Activated CD8-positive, alpha-beta T cell treated with anti-CD3 and anti-CD28 coated beads for 36 hours (primary cell): ENCODE results near the gene DENND2C. TPM values are rescaled to one million over a fixed set of nuclear protein-coding genes. Genes with fewer than 3 reads are reported as not detected.

Experiments used
- ATAC-seq: fragments of 200-7000 bp; cut with Tn5 transposase; one replicate; pipeline ENCODE4 v1.10.0; 2021; ENCODE audit warnings: mild to moderate bottlenecking, moderate library complexity
- CTCF ChIA-PET: fragments of 350-600 bp; sonication (Branson Sonifier 250); formaldehyde crosslinking; loops from one replicate; lab custom pipeline; 2021; ENCODE audit warnings: antibody characterized with exemption; lab: Charles Lee
- POLR2A ChIA-PET: fragments of 350-600 bp; sonication (Branson Sonifier 250); formaldehyde crosslinking; loops from one replicate; lab custom pipeline; 2021; ENCODE audit warnings: antibody characterized with exemption; lab: Charles Lee
- DNase-seq: peaks from one replicate; pipeline ENCODE4 v3.0.0-alpha.2; 2020
- H3K27ac Mint-ChIP-seq: one replicate; pipeline ENCODE4 v1.8.0; 2021; ENCODE audit warnings: mild to moderate bottlenecking, mixed read lengths
- H3K27me3 Mint-ChIP-seq: one replicate; pipeline ENCODE4 v1.8.0; 2021; ENCODE audit warnings: mixed read lengths
- H3K36me3 Mint-ChIP-seq: one replicate; pipeline ENCODE4 v1.8.0; 2021; ENCODE audit warnings: low read depth, mixed read lengths
- H3K4me1 Mint-ChIP-seq: one replicate; pipeline ENCODE4 v1.8.0; 2021; ENCODE audit warnings: low read depth, mixed read lengths
- H3K4me3 Mint-ChIP-seq: one replicate; pipeline ENCODE4 v1.8.0; 2021; ENCODE audit warnings: mild to moderate bottlenecking, moderate library complexity, mixed read lengths
- H3K9me3 Mint-ChIP-seq: one replicate; pipeline ENCODE4 v1.8.0; 2021; ENCODE audit warnings: mixed read lengths
- intact Hi-C: fragments of 100-400 bp; cut with micrococcal nuclease; formaldehyde crosslinking; loops from one replicate; pipeline ENCODE4 v1.10.0; 2022
- total RNA-seq, 2 experiments: library from RNA; stranded (reverse); gene quantifications; one replicate each; pipeline ENCODE4 v1.2.3, GENCODE V29; 2021
- TF ChIP-seq, protein P1 (sequence below): fragments of 200-600 bp; IDR thresholded peaks from one replicate; pipeline ENCODE4 v1.8.0; 2022; ENCODE audit warnings: antibody characterized with exemption, mild to moderate bottlenecking

DENND2C gene
- total RNA-seq, 2 experiments from 2014 or later = 0.99 to 1.5 TPM

DNA sequence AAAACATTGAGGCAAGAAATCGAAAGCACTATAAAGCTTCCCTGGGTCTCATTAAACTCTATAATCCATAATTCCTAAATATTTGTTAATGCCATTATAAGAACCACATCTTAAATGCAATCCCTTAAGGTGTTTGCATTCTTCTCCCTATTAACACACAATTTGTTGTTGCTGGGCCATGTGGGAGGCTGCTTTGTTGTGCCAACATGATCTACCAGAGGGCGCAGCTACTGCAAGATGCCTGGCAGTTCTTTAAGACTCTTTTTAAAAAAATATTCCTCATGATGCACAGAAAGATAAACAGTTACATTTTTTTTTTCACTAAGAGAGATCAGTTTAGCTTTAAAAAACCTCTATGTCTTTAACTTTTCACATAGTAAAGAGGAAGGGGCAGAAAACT lies 49.4 kb downstream of the DENND2C start:
- Mint-ChIP-seq H3K27ac (no peak overlapping the region), H3K4me1 (no peaks in the 10 kb centered on the region), H3K9me3 (no peaks in the 10 kb centered on the region), H3K4me3 (no peak overlapping the region), H3K27me3 (peaks cover 3% of the 10 kb centered on the region), H3K36me3 (no peaks in the 10 kb centered on the region)
- ATAC-seq (no peak), DNase-seq (no peak)
- intact Hi-C loops = no loop called here
- TF ChIP-seq, protein P1, sequence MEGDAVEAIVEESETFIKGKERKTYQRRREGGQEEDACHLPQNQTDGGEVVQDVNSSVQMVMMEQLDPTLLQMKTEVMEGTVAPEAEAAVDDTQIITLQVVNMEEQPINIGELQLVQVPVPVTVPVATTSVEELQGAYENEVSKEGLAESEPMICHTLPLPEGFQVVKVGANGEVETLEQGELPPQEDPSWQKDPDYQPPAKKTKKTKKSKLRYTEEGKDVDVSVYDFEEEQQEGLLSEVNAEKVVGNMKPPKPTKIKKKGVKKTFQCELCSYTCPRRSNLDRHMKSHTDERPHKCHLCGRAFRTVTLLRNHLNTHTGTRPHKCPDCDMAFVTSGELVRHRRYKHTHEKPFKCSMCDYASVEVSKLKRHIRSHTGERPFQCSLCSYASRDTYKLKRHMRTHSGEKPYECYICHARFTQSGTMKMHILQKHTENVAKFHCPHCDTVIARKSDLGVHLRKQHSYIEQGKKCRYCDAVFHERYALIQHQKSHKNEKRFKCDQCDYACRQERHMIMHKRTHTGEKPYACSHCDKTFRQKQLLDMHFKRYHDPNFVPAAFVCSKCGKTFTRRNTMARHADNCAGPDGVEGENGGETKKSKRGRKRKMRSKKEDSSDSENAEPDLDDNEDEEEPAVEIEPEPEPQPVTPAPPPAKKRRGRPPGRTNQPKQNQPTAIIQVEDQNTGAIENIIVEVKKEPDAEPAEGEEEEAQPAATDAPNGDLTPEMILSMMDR = no peak
- POLR2A ChIA-PET = no interaction called here
- CTCF ChIA-PET = no interaction called here

DNA sequence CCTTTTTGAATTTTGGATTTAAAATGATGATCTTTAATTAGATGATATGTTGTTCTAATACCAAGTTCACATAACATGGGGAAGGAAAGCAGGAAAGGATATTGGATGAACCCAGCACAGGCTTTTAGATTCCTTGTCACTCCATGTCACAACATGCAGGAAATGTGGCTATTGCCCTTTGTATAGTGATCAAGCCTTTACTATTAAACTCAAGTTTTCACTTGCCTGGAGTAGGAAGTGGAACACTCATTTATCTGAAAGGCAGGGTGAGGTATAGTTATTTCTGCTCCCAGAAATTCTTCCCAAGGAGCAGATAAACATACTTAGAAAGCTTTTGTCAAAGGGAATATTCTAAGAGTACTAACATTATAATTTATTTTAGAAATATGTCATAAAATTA lies 51.2 kb downstream of the DENND2C start:
- CTCF ChIA-PET = no interaction called here
- ATAC-seq = no peak
- Mint-ChIP-seq H3K27ac (no peak overlapping the region), H3K36me3 (no peaks in the 10 kb centered on the region), H3K27me3 (peaks cover 3% of the 10 kb centered on the region), H3K9me3 (no peaks in the 10 kb centered on the region), H3K4me3 (no peak overlapping the region), H3K4me1 (no peaks in the 10 kb centered on the region)
- POLR2A ChIA-PET = no interaction called here
- TF ChIP-seq, protein P1 = no peak
- intact Hi-C loops = no loop called here
- no peak for DNase-seq

DNA sequence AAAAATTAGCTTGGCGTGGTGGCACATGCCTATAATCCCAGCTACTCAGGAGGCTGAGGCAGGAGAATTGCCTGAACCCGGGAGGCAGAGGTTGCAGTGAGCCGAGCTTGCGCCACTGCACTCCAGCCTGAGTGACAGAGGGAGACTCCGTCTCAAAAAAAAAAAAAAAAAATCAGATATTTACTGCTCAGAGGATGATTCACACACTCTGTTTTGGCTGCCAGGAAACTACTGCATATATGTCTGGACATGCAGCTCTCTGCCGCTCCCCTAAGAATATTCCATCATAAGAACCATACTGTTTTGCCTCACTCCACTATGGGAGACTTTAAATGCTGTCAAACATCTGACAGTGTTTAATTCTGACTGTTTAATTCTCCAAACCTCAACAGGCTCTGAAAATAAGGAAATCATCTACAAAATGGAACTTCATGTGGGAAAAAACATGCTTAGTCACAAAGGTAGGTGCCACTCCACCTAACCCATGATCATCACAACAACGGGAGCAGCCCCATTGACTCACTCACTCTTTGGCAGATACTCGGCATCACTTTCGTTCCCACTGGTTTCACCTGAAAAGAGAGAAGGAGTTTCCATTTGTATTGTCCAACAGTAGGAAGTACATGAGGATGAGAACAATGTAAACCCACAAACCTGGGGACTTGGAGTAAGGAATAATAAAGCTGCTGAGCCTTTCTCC lies 59.2 kb downstream of the DENND2C start:
- Mint-ChIP-seq H3K4me3 (no peak overlapping the region), H3K9me3 (no peaks in the 10 kb centered on the region), H3K36me3 (no peaks in the 10 kb centered on the region), H3K4me1 (no peaks in the 10 kb centered on the region), H3K27ac (no peak overlapping the region), H3K27me3 (no peaks in the 10 kb centered on the region)
- DNase-seq (no peak), ATAC-seq (no peak)
- ChIA-PET CTCF (no interaction called here), POLR2A (no interaction called here)
- TF ChIP-seq, protein P1 = no peak
- intact Hi-C loops = no loop called here

DNA sequence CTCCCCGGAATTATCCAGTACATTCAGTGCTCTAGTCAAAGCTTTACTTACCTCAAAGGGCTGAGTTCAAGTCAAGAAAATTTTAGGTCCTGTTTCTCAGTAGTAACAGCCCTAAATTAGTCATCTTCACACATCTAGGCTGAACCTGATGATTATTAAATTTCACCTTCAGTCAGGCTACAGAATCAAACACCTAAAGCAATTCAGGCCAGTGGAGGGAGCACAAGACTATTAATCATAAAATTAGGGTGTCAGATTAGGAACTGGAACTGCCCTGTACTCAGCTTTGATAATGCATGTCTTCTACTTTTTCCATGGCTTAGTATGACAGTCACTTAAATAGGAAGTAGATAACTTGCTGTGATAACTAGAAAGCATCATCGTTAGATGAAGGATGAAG lies 60.0 kb downstream of the DENND2C start:
- Mint-ChIP-seq H3K4me3 (no peak overlapping the region), H3K9me3 (no peaks in the 10 kb centered on the region), H3K4me1 (no peaks in the 10 kb centered on the region), H3K27me3 (no peaks in the 10 kb centered on the region), H3K27ac (no peak overlapping the region), H3K36me3 (peaks cover under 1% of the 10 kb centered on the region)
- intact Hi-C loops = no loop called here
- DNase-seq (no peak), ATAC-seq (no peak)
- ChIA-PET POLR2A (no interaction called here), CTCF (no interaction called here)
- TF ChIP-seq, protein P1 = no peak

DNA sequence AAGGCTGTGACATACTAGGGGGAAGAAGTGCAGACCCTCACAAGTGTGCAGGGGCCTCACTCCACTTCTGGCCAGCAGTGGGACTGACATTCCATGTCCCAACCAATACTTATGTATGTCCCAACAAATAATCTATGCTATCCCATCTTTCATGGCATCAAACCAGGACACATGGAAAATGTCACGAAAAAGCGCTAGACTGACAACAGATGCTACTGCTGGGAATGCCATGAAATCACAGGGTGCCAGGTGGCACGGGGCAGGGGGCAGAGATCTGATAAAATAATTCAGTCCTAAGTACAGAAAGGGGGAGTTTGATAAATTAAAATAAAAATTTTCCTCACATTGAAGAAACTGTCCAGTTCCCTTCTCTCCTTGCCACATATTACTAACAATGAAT lies 60.8 kb downstream of the DENND2C start:
- Mint-ChIP-seq H3K9me3 (no peaks in the 10 kb centered on the region), H3K27me3 (no peaks in the 10 kb centered on the region), H3K36me3 (peaks cover 6% of the 10 kb centered on the region), H3K4me1 (no peaks in the 10 kb centered on the region), H3K27ac (no peak overlapping the region), H3K4me3 (no peak overlapping the region)
- ChIA-PET CTCF (no interaction called here), POLR2A (no interaction called here)
- TF ChIP-seq, protein P1 = no peak
- intact Hi-C loops = no loop called here
- DNase-seq (no peak), ATAC-seq (no peak)
